ENCODE data around the gene KRTAP2-4.
"Not testable (repeated sequence)": the region's sequence is repeated elsewhere in the genome, so short reads cannot be mapped to it uniquely, and the experiment has no call there.

The KRTAP2-4 gene

GRCh38 chr17:41065829-41066624 is at the start of gene KRTAP2-4:
KRTAP2-4 (minus strand) TSS chr17:41065879; CDS start chr17:41065845, 34 bp downstream.
- no peak for DNase-seq (ENCODE audit: low spot score)

GRCh38 chr17:41111151-41111885 is 45.6 kb upstream of the KRTAP2-4 start:
- DNase-seq (ENCODE audit: low spot score), result no peak

GRCh38 chr17:41108728-41109386 is 43.2 kb upstream of the KRTAP2-4 start:
- DNase-seq (ENCODE audit: low spot score), result not testable (repeated sequence)

- no peak for DNase-seq (ENCODE audit: low spot score)
Observed at GRCh38 chr17:41107941-41108450, 42.3 kb upstream of the KRTAP2-4 start.

- DNase-seq (ENCODE audit: low spot score), result not testable (repeated sequence)
Observed at GRCh38 chr17:41105347-41105746, 39.7 kb upstream of the KRTAP2-4 start, which contains the start of gene KRTAP4-9. KRTAP4-9 (plus strand) TSS chr17:41105389; CDS start chr17:41105389, 0 bp downstream.

- DNase-seq (ENCODE audit: low spot score), result not testable (repeated sequence)
Observed at GRCh38 chr17:41104386-41105038, 38.8 kb upstream of the KRTAP2-4 start.

- no peak for DNase-seq (ENCODE audit: low spot score)
Observed at GRCh38 chr17:41103896-41104295, 38.2 kb upstream of the KRTAP2-4 start.

- DNase-seq (ENCODE audit: low spot score), result no peak
Observed at GRCh38 chr17:41101586-41102259, 36.0 kb upstream of the KRTAP2-4 start, which contains the start of gene KRTAP4-16. KRTAP4-16 (minus strand) TSS chr17:41102209; CDS start chr17:41102209, 0 bp downstream.

- not testable (repeated sequence) for DNase-seq (ENCODE audit: low spot score)
Observed at GRCh38 chr17:41099682-41100480, 34.2 kb upstream of the KRTAP2-4 start.

GRCh38 chr17:41098481-41098880 is 32.8 kb upstream of the KRTAP2-4 start:
- DNase-seq (ENCODE audit: low spot score), result no peak

GRCh38 chr17:41098042-41098441 is 32.4 kb upstream of the KRTAP2-4 start, which contains the start of gene KRTAP4-8:
KRTAP4-8 (minus strand) TSS chr17:41098142; CDS start chr17:41098084, 58 bp downstream.
- DNase-seq (ENCODE audit: low spot score), result no peak

GRCh38 chr17:41096055-41096454 is 30.4 kb upstream of the KRTAP2-4 start:
- no peak for DNase-seq (ENCODE audit: low spot score)

GRCh38 chr17:41088760-41089352 is 23.2 kb upstream of the KRTAP2-4 start:
- not testable (repeated sequence) for DNase-seq (ENCODE audit: low spot score)

- not testable (repeated sequence) for DNase-seq (ENCODE audit: low spot score)
Observed at GRCh38 chr17:41084100-41084856, 18.6 kb upstream of the KRTAP2-4 start, which contains the start of gene KRTAP4-7. KRTAP4-7 (plus strand) TSS chr17:41084150; CDS start chr17:41084207, 57 bp downstream.

GRCh38 chr17:41083427-41083826 is 17.7 kb upstream of the KRTAP2-4 start:
- DNase-seq (ENCODE audit: low spot score), result not testable (repeated sequence)

- DNase-seq (ENCODE audit: low spot score), result no peak
Observed at GRCh38 chr17:41082626-41083025, 16.9 kb upstream of the KRTAP2-4 start.

- no peak for DNase-seq (ENCODE audit: low spot score)
Observed at GRCh38 chr17:41076788-41077187, 11.1 kb upstream of the KRTAP2-4 start.

GRCh38 chr17:41073676-41074075 is 8.0 kb upstream of the KRTAP2-4 start:
- DNase-seq (ENCODE audit: low spot score), result no peak

All from CD4-positive, alpha-beta T cell treated with Interleukin-6 at 100 ng/mL for 8 hours (primary cell).